ENCODE measurements around the gene ZNF148.

The ZNF148 gene

GRCh38 chr3:125332504-125332903 is 42.6 kb downstream of the ZNF148 start:
- DNase-seq (ENCODE audit: low read depth): no peak

GRCh38 chr3:125331243-125331642 is 43.9 kb downstream of the ZNF148 start:
- peak; percentile 26 for DNase-seq (ENCODE audit: low read depth)

GRCh38 chr3:125326957-125327356 is 48.2 kb downstream of the ZNF148 start:
- no peak for DNase-seq (ENCODE audit: low read depth)

- no peak for DNase-seq (ENCODE audit: low read depth)
These were observed 49.4 kb downstream of the ZNF148 start for GRCh38 chr3:125325746-125326145.

- DNase-seq (ENCODE audit: low read depth): peak; percentile 70
These were observed 50.8 kb downstream of the ZNF148 start for GRCh38 chr3:125324341-125324740.

GRCh38 chr3:125322917-125323316 is 52.2 kb downstream of the ZNF148 start:
- no peak for DNase-seq (ENCODE audit: low read depth)

GRCh38 chr3:125322166-125322565 is 53.0 kb downstream of the ZNF148 start:
- DNase-seq (ENCODE audit: low read depth): peak; percentile 91

GRCh38 chr3:125319765-125320164 is 55.4 kb downstream of the ZNF148 start:
- no peak for DNase-seq (ENCODE audit: low read depth)

- no peak for DNase-seq (ENCODE audit: low read depth)
These were observed 56.3 kb downstream of the ZNF148 start for GRCh38 chr3:125318871-125319270.

GRCh38 chr3:125318167-125318865 is 56.8 kb downstream of the ZNF148 start:
- DNase-seq (ENCODE audit: low read depth): no peak

GRCh38 chr3:125317761-125318160 is 57.4 kb downstream of the ZNF148 start:
- DNase-seq (ENCODE audit: low read depth): no peak

- no peak for DNase-seq (ENCODE audit: low read depth)
These were observed 58.2 kb downstream of the ZNF148 start for GRCh38 chr3:125316949-125317348.

- no peak for DNase-seq (ENCODE audit: low read depth)
These were observed 58.9 kb downstream of the ZNF148 start for GRCh38 chr3:125316246-125316645.

- peak; percentile 69 for DNase-seq (ENCODE audit: low read depth)
These were observed 62.0 kb downstream of the ZNF148 start for GRCh38 chr3:125313060-125313635.

GRCh38 chr3:125310623-125311081 is 64.5 kb downstream of the ZNF148 start:
- no peak for DNase-seq (ENCODE audit: low read depth)

GRCh38 chr3:125309476-125309875 is 65.6 kb downstream of the ZNF148 start:
- no peak for DNase-seq (ENCODE audit: low read depth)

GRCh38 chr3:125306620-125307019 is 68.5 kb downstream of the ZNF148 start:
- DNase-seq (ENCODE audit: low read depth): no peak

GRCh38 chr3:125302932-125303331 is 72.2 kb downstream of the ZNF148 start:
- peak; percentile 54 for DNase-seq (ENCODE audit: low read depth)

- peak; percentile 87 for DNase-seq (ENCODE audit: low read depth)
These were observed 74.7 kb downstream of the ZNF148 start for GRCh38 chr3:125300416-125300815.

GRCh38 chr3:125294411-125294810 is 80.7 kb downstream of the ZNF148 start:
- no peak for DNase-seq (ENCODE audit: low read depth)

- DNase-seq (ENCODE audit: low read depth): no peak
These were observed 83.1 kb downstream of the ZNF148 start for GRCh38 chr3:125292015-125292414.

GRCh38 chr3:125289429-125289981 is 85.6 kb downstream of the ZNF148 start:
- no peak for DNase-seq (ENCODE audit: low read depth)

- no peak for DNase-seq (ENCODE audit: low read depth)
These were observed 87.9 kb downstream of the ZNF148 start for GRCh38 chr3:125287248-125287647.

GRCh38 chr3:125281381-125281780 is 93.7 kb downstream of the ZNF148 start:
- no peak for DNase-seq (ENCODE audit: low read depth)
